Measurements from ENCODE around the gene FBL.

DNA sequence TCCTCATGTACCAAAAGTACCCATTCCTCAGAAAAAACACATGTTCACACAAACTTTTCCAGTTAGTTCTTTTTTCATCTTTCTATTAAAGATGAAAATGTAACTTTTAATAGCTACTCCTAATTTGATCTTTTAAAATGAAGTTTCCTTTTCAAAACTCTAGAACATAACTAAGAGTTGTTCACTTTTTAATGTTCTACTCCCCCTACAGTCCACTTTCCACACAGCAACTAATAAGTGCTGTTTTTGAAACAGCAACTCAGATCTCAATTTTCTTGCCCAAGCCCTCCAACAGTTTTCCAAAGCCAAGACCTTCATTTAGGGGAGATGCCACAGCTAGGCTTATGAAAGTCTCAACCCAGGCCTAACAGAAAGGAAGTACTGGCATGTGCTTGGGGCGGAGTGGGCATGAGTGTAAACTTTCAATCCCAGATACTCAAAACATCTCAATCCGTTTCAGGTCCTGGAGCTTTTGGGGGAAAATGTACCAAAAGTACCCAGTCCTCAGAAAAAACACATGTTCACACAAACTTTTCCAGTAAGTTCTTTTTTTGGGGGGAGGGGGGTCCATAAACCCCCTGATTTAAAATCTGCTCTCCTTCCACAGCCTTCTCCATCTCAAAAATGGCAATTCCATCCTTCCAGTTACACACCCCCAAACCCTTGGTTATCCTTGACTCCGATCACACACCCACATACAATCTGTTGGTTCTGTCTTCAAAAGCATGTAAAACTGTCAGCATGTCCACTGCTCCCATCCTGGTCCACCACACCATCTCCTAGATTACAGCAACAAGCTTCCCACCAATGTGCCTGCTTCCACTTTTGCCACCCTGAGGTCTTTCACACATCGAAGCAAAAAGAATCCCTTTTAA is 2.0 kb downstream of the FBL start:
- TF ChIP-seq CTCF (IDR thresholded peaks at IDR 0.05; ENCODE audit: insufficient read depth, low read length, poor library complexity, severe bottlenecking) (peak; percentile 88), EZH2phosphoT487 (conservative IDR thresholded peaks at IDR 0.05; ENCODE audit: low read length) (no peak)

Measured in SU-DHL-6 (cell line).